Stimulated activated CD4-positive, alpha-beta T cell treated with anti-CD3 and anti-CD28 coated beads, Interleukin-2, amount 100 ng/mL, for 4 hours (primary cell): Measurements from ENCODE around the gene GALNS.

Experiments used
- DNase-seq: peaks from one replicate; pipeline ENCODE4 v3.0.0-alpha.2; 2020; ENCODE audit warnings: low read depth

GALNS gene

DNA sequence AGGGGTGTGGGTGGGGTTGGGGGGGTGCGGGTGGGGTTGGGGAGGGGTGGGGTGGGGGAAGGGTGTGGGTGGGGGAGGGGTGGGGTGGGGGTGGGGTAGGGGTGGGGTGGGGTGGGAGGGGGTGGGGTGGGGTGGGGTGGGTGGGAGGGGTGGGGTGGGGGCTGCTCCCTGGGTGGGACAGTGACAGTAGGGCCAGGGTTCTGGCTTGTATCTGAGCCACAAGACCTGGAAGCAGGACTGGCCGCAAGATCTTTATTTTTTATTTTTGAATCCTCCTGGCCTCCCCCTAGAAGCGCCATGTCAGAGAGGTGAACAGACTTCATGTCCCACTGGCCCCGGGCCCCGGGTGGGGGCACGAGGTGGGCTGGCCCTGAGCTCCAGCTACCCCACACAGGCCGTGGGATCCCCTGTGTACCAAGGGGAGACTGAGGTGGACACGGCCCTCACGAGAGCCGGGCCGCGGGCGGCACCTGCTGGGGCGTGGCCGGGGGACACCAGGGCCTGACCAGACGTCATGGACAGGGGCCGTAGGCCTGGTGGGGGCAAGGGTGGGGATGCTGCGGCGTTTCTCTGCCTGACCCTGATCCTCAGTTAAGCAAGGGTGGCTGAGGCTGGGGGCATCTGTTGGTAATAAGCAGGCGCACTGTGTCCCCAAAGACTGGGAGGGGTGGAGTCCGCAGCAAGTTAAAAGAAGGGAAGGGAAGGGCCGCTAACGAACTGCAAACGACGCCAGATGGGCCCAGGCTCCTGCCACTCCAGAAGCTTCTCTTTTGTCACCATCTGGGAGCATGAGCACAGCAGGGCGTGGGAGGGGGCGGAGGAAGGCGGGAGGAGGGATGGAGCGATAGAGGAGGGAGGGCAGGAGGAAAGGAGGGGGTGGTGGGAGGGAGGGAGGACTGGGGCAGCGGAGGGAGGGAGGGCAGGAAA is 32.0 kb upstream of the GALNS start:
- no peak for DNase-seq

GRCh38 chr16:88888057-88888456 is 31.3 kb upstream of the GALNS start:
- no peak for DNase-seq

GRCh38 chr16:88886845-88887521 is 30.2 kb upstream of the GALNS start:
- DNase-seq: no peak

DNA sequence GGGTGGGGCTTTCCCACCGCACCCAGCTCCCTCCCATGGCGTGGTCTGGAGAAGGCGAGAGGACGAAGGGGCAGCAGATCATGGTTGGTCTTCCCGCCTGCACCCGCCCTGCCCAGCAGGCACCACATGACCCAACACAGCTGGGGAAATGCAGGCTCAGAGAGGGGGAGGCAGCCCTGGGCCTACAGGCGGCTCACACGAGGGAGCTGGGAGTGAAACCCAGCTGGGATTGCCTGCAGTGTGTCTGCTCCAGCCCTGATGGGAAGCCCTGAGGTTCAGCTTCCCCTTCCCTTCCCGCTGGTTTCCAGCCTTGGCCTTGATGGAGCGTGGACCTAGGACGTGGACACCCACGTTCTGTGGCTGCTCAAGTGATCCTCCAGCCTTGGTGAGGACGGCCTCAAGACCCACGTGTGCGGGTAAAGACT is 29.7 kb upstream of the GALNS start:
- no peak for DNase-seq

- no peak for DNase-seq
These were observed 29.0 kb upstream of the GALNS start for GRCh38 chr16:88885693-88886280.

GRCh38 chr16:88884569-88885271 is 28.0 kb upstream of the GALNS start:
- DNase-seq: no peak

- DNase-seq: no peak
These were observed 27.2 kb upstream of the GALNS start for GRCh38 chr16:88883946-88884345.

DNA sequence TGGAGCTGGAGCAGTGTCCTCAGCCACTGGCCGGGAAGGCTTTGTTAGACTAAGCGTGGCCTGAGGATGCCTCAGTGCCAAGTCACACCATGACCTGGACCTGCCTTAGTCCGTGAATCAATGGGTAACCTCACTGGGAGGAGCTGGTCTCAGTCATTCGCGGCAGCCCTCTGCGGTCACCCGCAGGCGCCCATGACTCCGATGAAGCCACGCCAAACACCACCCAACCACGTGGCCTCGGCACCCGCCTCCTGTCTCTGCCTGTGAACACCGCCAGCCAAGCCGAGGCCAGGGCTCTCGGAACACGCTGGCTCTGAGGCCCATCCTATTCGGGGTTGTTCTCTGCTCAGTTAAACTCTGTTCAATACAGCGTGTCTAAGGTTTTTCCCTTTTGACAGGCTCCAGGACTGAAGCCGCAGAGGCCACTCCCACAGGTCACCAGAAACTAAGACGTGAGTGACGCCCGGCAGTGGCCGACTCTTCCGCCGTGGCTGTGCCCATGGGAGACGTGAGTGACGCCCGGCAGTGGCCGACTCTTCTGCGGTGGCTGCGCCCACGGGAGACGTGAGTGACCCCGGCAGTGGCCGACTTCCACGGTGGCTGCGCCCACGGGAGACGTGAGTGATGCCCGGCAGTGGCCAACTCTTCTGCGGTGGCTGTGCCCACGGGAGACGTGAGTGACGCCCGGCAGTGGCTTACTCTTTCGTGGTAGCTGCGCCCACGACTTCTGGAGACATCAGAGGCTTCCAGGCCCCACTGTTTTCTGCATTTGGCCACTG is 26.6 kb upstream of the GALNS start:
- DNase-seq: no peak

DNA sequence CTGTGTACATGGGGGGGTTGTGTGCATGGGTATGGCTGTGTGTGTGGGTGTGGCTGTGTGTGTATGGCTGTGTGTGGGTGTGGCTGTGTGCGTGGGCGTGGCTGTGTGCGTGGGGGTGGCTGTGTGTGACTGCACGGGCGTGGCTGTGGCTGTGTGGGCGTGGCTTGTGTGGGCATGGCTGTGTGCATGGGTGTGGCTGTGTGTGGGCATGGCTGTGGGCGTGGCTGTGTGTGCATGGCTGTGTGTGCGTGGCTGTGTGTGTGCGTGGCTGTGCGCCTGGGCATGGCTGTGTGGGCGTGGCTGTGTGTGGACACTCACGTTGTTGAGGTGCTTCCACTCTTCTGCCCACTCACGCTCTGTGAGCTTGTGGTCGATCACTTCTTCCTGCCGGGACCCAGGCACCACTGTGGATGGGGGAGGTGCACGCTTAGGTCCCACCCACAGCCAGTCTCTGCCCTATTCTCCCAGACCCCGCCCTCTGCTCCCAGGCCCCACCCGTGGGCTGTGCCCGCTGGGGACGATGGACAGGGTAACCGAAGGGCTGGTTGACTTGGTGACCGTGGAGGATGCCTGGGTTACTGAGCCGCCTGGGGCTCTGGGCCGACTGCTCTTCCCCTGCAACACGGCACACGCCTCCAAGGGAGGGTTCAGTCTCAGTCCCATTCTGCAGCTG is 25.7 kb upstream of the GALNS start:
- peak; percentile 7 for DNase-seq

- DNase-seq: no peak
These were observed 25.1 kb upstream of the GALNS start for GRCh38 chr16:88881675-88882357.

- no peak for DNase-seq
These were observed 24.4 kb upstream of the GALNS start for GRCh38 chr16:88881007-88881615.

DNA sequence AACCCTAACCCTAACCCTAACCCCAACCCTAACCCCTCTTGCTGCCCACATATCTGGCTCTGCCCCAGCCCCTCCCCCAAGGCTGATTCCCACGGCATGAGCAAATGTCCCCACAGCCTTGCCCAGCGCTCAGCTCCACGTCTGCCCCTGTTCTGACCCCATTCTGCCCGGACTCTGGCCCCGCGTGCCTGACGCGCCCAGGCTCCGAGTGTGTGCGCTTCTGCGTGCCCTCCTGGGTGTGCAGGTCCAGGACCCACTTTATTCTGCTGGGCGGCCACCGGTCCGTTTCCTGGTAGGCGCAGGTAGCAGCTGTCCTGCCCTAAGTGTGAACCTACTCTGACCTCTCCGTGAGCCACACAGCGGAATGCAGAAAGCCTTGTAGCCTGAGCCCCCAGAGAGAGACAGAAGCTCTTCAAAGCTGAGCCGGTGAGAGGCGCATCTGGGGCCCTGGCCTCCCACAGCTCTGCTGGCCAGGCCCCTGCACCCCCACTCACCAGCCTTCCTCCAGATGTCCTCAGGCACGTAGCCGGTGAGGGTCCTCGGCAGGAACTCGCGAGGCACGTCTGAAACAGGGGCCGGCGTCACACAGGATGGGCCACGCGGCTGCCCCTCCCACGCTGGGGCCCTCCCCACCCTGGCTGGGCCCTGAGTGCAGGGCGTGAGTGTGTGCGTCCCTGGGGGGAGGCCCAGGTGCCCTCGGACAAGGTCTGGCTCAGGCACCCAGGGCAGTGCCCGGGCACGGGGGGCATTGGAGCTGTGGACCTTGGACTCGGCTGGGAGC is 23.7 kb upstream of the GALNS start:
- DNase-seq: no peak

GRCh38 chr16:88879788-88880055 is 23.0 kb upstream of the GALNS start:
- DNase-seq: no peak

DNA sequence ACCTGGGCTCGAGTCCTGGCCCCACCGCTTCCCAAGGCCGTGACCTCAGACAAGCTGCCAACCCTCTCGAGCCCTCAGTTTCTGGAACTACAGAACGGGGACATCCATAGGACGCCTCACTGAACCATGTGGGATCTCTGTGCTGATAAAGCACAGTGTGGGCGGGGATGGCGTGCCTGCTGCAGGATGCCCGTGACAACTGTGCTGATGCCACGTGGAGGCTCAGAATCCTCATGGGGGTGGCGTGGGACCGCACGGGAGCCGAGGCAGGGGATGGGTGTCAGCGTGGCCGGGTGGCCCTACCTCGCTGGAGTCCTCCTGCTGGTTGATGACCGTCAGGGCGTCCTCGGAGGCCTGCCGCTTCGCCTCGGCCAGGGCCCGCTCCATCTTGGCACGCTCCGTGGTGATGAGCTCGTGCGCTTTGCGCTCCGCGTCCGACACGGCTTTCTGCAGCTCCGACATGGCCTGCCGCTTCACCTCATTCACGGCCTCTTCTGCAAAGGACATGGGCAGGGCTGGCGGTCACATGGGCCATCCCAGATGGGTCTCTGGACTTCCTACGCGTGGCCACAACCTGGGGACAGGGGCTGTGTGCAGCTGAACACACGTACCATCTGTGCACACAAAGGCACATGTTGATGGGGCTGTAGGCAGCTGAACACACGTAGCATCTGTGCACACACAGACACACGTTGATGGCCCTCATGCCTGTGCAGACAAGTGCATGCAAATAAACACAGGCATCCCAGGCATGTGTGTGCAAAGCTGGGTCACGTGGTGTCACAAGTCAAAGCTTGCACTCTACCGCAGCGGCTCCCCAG is 22.4 kb upstream of the GALNS start:
- no peak for DNase-seq

DNA sequence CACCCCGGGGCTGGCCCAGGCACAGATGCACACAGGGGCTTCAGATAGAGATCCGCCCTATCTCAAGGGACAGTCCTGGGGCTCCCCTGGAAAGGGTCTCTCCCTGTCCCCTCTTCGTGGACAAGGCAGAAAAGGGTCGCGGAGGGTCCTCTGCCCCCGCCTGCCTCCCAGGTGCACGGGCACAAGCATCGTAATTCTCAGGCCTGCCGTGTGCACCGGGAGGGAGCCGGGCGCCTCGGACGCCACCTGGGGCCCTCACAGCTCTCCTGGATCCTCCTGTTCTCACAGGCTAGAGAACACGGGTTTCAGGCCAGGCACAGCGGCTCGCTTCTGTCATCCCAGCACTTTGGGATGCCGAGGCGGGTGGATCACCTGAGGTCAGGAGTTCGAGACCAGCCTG is 21.6 kb upstream of the GALNS start:
- DNase-seq: no peak

DNA sequence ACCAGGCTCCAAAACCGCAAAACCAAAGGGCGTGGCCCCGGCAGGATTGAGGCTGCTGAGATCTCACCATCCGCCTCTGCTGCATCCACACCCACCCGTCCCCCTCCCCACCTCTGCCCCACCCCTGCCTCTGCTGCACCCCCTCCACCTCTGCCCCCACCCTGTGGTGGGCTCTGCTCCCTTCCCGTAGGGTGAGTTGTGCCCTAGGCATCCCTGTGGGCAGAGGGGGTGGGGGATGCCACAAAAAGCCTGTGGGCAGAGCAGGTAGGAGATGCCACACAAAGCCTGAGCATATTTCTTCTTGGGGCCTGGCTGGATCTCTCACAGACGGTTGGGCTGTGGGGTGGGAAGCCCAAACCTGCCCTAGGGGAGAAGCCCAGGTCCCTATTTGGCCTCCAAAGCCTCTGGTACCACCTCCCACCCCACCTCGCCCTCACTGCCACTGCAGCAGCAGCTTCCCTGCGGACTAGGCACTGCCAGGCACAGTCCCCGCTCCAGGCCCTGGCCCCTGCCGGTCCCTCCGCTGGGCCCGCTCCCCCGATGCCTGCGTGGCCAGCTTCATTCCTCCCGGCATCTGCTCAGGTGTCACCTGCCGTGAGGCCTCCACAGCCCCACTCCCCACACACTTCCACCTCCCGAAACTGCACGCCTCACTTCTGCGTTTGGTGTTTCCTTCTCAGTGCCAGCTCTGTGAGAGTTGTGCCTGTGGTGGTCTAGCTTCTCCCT is 21.0 kb upstream of the GALNS start:
- no peak for DNase-seq

- DNase-seq: no peak
These were observed 20.3 kb upstream of the GALNS start for GRCh38 chr16:88876942-88877526.
